HG03442 (cell line): Measurements from ENCODE around the gene FKBP7.
A peak's percentile ranks its signal among the peaks of the same experiment; 100 is the strongest.
"Not testable (repeated sequence)": the region's sequence is repeated elsewhere in the genome, so short reads cannot be mapped to it uniquely, and the experiment has no call there.

Source experiments
- ATAC-seq: cut with Tn5 transposase; IDR thresholded peaks from one replicate; pipeline ENCODE4 v1.9.1; 2021; ENCODE audit warnings: mild to moderate bottlenecking, moderate library complexity; ENCODE audit not compliant: unreplicated experiment

Gene FKBP7, protein sequence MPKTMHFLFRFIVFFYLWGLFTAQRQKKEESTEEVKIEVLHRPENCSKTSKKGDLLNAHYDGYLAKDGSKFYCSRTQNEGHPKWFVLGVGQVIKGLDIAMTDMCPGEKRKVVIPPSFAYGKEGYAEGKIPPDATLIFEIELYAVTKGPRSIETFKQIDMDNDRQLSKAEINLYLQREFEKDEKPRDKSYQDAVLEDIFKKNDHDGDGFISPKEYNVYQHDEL

DNA sequence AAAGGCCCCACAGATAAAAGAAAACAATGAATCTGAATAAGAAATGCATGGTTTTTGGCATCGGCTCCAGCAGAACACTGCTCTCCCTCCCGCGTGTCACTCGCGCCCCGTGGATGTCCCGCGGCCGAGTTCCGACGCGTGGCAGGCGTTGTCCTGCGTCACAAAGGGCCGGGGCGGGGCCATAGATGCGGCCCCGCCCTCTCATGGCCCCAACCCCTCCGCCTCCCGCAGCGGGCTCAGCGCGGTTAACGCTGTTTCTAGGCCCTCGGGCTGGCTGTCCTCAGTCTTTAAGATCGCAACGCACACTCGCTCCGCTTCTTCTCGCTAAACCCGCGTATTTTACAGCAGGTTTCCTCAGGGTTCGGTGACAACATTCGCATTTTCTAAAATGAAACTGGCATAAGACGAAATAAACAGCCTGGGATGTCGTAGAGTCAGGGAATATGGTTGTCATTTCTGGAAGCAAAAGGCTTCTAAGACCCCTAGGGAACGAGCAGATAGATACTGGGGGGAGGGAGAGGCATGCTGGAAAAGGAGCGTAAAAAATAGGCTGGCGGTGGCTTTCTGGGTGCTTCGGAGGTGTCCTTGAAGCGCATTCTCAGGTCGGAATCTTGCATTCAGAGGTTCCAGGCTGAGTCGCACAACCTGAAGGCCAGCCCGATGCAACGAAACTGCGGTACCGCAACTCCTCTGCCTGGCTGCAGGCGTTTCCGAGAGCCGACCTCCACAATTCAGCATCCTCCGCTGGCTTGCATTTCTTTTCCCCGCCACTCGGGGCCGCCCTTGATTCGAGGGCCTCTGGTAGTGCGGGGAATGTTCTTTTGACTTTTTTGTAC, at the start of gene FKBP7:
Gene FKBP7 (minus strand): TSS at position 162 of the 836 bp plus-strand sequence. CDS start 101 bp downstream, at position 61.
- peak; percentile 34 for ATAC-seq

DNA sequence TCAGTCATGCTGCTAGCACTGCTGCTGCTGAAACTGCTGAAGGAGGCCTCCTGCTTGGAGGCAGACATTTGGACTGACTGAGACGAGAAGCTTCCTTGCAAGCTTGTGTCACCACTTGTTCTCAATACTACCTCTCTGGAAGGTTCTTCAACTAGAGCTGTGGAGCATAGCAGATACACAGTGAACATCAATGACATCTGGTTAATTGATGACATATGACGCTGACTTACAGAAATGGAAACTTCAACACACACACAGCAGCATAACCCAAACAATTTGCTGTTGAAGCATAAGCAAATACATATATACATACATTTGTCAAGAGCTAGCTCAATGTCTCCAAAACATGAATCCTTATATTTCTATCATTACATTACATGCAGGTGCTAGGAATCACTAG, 49.2 kb upstream of the FKBP7 start:
- no peak for ATAC-seq

DNA sequence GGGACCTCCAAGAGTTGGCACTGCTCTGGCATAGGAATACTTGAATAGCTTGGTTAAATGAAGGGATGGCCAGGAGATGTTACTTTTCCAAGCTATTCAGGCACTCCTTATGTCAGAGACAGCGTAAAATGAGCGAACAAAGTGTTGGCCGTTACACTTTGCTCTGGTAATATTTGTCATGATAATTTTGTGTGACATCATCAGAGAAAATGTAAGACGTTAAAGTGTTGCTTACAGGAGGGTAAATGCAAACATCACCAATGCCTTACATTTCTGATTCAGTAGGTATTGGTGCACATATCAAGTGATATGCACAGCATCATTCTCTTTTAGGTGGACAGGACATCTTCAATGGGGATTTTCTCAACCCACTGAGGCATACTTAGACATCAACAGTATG, 47.9 kb upstream of the FKBP7 start:
- no peak for ATAC-seq

DNA sequence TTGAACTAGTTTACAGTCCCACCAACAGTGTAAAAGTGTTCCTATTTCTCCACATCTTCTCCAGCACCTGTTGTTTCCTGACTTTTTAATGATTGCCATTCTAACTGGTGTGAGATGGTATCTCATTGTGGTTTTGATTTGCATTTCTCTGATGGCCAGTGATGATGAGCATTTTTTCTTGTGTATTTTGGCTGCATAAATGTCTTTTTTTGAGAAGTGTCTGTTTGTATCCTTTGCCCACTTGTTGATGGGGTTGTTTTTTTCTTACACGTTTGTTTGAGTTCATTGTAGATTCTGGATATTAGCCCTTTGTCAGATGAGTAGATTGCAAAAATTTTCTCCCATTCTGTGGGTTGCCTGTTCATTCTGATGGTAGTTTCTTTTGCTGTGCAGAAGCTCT, 47.1 kb upstream of the FKBP7 start:
- ATAC-seq = not testable (repeated sequence)

DNA sequence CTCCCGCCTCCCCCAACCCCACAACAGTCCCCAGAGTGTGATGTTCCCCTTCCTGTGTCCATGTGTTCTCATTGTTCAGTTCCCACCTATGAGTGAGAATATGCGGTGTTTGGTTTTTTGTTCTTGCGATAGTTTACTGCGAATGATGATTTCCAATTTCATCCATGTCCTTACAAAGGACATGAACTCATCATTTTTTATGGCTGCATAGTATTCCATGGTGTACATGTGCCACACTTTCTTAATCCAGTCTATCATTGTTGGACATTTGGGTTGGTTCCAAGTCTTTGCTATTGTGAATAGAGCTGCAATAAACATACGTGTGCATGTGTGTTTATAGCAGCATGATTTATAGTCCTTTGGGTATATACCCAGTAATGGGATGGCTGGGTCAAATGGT, 46.6 kb upstream of the FKBP7 start:
- ATAC-seq = not testable (repeated sequence)

- ATAC-seq = no peak
These were observed 45.3 kb upstream of the FKBP7 start for GRCh38 chr2:178523596-178524134.

DNA sequence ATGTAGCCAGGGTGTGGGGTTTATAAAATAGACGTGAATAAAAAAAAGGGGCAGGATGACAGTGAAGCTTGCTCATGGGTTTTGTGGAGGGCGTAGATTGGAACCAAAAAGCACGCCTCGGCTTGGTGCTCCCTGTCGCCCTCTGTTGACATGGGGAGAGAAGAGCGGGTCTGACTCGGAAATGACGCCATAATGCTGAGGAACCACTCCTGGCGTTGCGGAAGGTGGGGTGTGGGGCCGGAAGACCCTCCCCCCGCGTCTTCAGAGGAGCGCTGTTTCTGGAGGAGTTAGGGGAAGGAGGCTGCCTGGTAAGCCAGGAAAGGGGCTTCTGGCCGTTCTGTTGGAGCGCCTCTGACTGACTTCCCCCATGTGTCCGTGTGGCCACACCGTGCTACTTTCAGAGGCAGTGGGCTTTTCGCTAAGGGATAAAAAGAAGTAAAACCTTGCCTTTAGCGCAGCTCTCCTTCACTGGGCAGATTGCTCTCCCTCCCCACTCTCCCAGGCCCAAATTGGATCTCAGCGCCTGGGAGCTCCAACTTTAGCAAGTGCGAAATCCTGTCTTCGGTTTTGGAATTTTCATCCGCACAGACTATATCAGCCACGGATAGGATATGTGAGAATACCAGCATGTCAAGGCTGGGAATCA, 44.7 kb upstream of the FKBP7 start:
- peak; percentile 83 for ATAC-seq

DNA sequence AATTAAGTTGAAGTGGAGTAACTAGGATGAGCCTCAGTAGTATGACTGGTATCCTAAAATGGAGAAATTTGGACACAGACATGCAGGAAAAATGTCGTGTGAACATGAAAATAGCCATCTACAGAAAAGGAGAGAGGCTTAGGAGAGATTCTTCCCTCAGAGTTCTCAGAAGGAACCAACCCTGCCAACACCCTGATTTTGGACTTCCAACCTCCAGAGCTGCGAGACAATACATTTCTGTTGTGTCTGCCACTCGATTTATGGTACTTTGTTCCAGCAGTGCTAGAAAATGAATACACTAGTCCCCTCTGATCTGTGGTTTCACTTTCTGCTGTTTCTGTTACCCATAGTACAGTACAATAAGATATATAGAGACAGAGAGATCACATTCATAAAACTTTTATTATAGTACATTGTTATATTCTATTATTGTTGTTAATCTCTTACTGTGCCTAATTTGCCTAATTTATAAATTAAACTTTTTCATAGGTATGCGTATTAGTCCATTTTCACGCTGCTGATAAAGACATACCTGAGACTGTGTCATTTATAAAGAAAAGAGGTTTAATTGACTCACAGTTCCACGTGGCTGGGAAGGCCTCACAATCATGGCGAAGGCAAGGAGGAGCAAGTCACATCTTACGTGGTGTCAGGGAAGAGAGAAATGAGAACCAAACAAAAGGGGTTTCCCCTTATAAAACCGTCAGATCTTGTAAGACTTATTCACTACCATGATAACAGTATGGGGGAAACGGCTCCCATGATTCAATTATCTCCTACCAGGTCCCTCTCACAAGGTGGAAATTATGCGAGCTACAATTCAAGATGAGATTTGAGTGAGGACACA, 43.1 kb upstream of the FKBP7 start:
- ATAC-seq = no peak

- ATAC-seq = no peak
These were observed 39.1 kb upstream of the FKBP7 start for GRCh38 chr2:178517496-178517895.

DNA sequence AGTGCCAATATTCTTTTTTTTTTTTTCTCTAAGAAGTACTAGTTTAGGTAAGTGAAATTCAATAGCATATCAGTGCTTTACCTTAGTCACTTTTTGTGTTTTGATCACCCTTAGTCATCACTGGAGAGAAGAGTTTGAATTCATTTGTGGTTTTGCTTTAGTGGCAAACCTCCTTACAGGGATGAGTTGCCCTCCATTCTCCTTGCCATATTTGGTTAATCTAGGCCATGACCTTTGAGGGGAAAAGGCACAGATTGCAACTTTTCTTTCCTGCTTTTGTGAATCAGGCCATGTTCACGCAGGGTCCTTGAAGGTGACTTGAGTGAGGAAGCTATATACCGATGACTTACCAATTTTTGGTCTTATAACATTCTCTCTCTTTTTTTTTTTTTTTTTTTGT, 36.3 kb upstream of the FKBP7 start:
- peak; percentile 87 for ATAC-seq

GRCh38 chr2:178513876-178514275, 35.5 kb upstream of the FKBP7 start:
- ATAC-seq = no peak

DNA sequence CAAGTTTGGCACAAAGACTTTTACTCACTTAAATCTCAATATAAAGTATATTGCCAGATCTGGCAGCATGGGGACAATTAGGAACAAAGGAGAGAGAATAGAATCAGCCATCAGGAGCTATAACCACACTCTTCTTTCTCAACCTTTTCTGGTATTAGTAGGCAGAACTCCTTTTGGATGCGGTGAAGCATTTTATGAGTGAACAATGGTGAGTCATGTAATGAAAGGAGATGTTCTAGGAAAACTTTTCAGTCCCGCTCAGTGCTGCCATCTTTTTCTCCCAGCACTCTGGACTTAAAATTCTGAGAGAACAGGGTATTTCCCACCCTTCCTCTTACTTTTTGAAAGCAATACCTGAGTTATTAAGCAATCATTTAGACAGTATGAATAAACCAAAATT, 34.1 kb upstream of the FKBP7 start:
- ATAC-seq = no peak

DNA sequence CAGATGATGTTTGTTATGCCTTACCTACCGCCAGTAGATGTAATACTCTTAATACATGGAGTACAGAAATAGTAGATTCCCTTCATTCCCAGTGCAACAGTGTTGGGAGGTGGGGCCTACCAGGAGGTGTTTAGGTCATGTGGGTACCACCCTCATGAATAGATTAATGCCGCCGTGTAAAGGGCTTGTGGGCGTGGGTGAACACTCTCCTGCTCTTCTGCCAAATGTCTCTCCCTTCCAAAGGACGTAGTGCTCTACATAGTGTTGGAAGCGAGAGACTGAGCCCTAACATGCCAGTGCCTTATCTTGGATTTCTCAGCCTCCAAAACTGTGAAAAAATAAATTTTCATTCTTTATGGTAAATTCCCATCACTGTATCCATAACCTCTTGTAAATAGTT, 32.0 kb upstream of the FKBP7 start:
- ATAC-seq = no peak

GRCh38 chr2:178508646-178509045, 30.2 kb upstream of the FKBP7 start:
- no peak for ATAC-seq

DNA sequence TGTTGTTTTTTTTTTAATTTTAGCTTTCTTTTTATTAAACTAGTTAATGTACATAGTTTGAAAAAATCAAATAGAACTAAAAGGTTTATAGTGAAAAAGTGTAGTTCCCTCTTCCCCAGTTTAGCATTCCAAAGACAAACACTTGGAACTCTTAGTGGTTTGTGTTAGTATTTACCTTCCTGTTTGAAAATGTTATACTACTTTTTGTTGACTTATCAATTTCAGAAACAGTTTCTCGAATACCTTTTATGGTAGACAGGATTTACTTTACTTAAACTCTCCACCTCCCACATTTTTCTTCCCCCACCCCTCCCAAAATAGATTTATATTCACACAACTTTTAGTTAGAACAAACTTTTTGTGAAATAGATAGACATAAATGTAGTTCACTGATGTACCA, 28.5 kb upstream of the FKBP7 start:
- no peak for ATAC-seq

GRCh38 chr2:178506524-178506923, 28.1 kb upstream of the FKBP7 start:
- no peak for ATAC-seq

GRCh38 chr2:178506101-178506500, 27.7 kb upstream of the FKBP7 start:
- ATAC-seq = no peak

GRCh38 chr2:178502751-178503150, 24.4 kb upstream of the FKBP7 start:
- no peak for ATAC-seq

DNA sequence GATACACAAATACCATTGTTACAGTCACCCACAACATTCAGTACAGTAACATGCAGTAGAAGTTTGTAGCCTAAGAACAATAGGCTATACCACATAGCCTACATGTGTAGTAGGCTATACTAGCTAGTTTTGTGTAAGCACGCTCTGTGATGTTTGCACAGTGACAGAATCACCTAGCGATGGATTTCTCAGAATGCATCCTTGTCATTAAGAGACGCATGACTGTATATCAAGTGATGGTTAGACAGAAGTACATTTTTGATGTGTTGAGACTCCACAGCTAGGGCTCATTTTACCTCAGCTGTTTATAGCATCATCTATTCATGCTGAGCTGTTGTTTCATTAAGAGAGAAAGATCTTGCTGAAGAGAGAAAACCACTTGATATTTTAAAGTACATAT, 21.2 kb upstream of the FKBP7 start:
- no peak for ATAC-seq

GRCh38 chr2:178498137-178498536, 19.7 kb upstream of the FKBP7 start:
- ATAC-seq = peak; percentile 71

DNA sequence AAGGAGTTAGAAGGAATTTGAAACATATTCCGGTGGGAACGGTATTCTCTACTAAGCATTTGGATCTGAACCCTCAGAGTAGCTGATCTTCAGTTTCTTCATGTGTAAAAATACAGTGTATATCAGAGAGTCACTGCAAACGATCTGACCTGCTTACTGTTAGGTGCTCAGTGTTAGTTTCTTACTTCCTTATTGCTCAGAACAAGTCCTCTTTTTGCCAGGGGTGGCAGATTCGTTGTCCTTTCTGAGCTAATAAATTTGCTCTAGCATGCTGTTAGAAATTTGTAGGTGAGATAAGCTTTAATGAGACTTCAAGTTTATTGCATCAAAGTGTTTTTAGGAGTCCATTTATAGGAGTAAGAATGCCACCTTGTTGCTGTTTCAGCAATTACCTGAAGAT, 17.6 kb upstream of the FKBP7 start:
- no peak for ATAC-seq
